Upper lobe of right lung (tissue), 1 donor: ENCODE results near the gene ABCG8. TPM values are rescaled to one million over a fixed set of nuclear protein-coding genes. Genes with fewer than 3 reads are reported as not detected.
A peak's percentile ranks its signal among the peaks of the same experiment; 100 is the strongest.

Source experiments
- ATAC-seq: fragments of 200-7000 bp; cut with Tn5 transposase; one replicate; pipeline ENCODE4 v1.9.1; 2020; ENCODE audit warnings: mild to moderate bottlenecking, moderate library complexity
- DNase-seq: peaks from one replicate; pipeline ENCODE4 v3.0.0-alpha.2; 2020
- H3K27ac ChIP-seq: fragments of 200-600 bp; one replicate; pipeline ENCODE4 v1.8.0; 2022
- H3K27me3 ChIP-seq: fragments of 200-600 bp; one replicate; pipeline ENCODE4 v1.8.0; 2022; ENCODE audit warnings: mild to moderate bottlenecking
- H3K36me3 ChIP-seq: fragments of 200-600 bp; one replicate; pipeline ENCODE4 v1.8.0; 2022
- H3K4me1 ChIP-seq: fragments of 200-600 bp; one replicate; pipeline ENCODE4 v1.8.0; 2022
- H3K4me3 ChIP-seq: fragments of 200-600 bp; one replicate; pipeline ENCODE4 v1.8.0; 2022; ENCODE audit warnings: mild to moderate bottlenecking
- H3K9me3 ChIP-seq: fragments of 200-600 bp; one replicate; pipeline ENCODE4 v1.8.0; 2022
- intact Hi-C: fragments of 100-400 bp; cut with DNase I; formaldehyde crosslinking; loops from one replicate; pipeline ENCODE4 v1.11.0; 2022
- total RNA-seq: library from RNA; stranded (reverse); fragmentation: NEBNext Ultra II Directional; extraction: Animal tissue kit (Norgen Biotek cat#: 25700); gene quantifications from one replicate; pipeline ENCODE4 v1.2.1, GENCODE V29; 2021
- TF ChIP-seq, protein P1 (sequence below): fragments of 200-600 bp; IDR thresholded peaks from one replicate; pipeline ENCODE4 v1.8.0; 2022; ENCODE audit warnings: antibody characterized with exemption
- donor health status: DM: no; HTN: yes; CAD: no; lungs with severe emphysema.

The ABCG8 gene
- total RNA-seq, 1 donor from 2014 or later, result not detected

DNA sequence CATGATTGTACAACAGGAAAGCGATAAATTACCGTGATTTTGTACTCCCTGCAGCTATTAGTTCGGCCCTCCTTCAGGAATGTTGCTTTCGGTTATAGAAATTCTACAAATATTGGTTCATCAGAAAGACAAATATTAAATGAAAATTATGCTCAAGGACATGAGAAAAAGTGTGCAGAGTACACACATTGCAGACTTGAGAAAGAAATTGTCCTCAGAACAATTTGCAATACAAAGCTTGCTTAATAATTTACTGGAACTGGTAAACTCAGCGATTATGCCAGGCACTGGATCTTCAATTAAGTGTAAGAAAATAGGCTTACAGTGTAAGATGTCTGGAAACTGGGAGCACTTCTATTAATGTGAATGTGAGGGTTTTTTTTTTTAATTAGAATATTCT, 45.9 kb downstream of the ABCG8 start:
- H3K4me3 ChIP-seq, result no peak overlapping the region
- TF ChIP-seq, protein P1, sequence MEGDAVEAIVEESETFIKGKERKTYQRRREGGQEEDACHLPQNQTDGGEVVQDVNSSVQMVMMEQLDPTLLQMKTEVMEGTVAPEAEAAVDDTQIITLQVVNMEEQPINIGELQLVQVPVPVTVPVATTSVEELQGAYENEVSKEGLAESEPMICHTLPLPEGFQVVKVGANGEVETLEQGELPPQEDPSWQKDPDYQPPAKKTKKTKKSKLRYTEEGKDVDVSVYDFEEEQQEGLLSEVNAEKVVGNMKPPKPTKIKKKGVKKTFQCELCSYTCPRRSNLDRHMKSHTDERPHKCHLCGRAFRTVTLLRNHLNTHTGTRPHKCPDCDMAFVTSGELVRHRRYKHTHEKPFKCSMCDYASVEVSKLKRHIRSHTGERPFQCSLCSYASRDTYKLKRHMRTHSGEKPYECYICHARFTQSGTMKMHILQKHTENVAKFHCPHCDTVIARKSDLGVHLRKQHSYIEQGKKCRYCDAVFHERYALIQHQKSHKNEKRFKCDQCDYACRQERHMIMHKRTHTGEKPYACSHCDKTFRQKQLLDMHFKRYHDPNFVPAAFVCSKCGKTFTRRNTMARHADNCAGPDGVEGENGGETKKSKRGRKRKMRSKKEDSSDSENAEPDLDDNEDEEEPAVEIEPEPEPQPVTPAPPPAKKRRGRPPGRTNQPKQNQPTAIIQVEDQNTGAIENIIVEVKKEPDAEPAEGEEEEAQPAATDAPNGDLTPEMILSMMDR, result no peak
- H3K27ac ChIP-seq, result no peak overlapping the region
- peaks cover 26% of the 10 kb centered on the region for H3K36me3 ChIP-seq
- H3K27me3 ChIP-seq, result no peaks in the 10 kb centered on the region
- peaks cover 16% of the 10 kb centered on the region for H3K4me1 ChIP-seq
- DNase-seq (no peak), ATAC-seq (no peak)
- H3K9me3 ChIP-seq, result no peaks in the 10 kb centered on the region
- intact Hi-C loops, result no loop called here

DNA sequence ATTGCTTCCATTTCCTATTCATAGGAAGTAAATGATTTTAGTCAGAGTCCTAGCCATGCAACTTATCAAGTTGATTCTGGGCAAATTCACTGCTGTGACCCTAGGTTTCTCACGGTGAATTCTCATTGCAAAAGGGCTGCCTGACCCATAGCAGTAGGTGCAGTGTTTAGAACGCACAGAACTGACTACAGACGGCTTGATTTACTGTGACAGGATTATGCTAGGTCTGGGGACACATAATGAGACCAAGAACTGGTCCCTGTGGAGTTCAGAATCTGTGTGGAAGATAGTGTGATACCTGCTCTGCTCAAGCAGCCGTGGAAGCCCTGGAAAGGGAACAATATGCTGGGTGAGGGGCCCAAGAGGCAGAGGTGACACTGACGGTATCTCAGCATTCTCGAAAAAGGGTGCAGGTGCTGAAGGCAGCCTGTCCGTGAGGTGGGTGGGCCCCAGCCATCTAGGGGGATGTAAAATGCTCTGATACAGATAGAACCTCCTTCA, 46.4 kb downstream of the ABCG8 start:
- TF ChIP-seq, protein P1, result no peak
- H3K27ac ChIP-seq, result no peak overlapping the region
- no peak for DNase-seq
- H3K4me1 ChIP-seq, result peaks cover 16% of the 10 kb centered on the region
- no peaks in the 10 kb centered on the region for H3K9me3 ChIP-seq
- intact Hi-C loops, result no loop called here
- no peaks in the 10 kb centered on the region for H3K27me3 ChIP-seq
- H3K4me3 ChIP-seq, result no peak overlapping the region
- H3K36me3 ChIP-seq, result peaks cover 28% of the 10 kb centered on the region
- no peak for ATAC-seq

DNA sequence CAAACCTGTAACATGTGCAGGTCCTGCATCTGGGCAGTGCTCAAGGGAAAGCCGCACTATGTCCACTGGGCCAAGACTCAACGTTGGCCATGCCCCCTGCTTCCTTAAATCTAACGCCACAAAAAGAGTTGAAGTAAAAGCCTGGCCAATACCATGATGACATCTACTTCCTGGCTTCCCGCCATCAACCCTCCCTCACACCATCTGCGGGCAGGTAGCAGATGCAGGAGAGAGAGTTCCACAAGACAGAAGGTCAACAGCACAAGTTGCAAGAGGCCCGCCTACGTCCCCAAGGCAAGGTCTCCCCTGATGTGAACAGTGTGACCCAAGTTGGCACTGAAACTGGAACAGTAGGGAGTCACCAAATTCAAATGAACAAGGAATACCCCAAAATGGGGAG, 48.4 kb downstream of the ABCG8 start:
- H3K27ac ChIP-seq, result no peak overlapping the region
- no peaks in the 10 kb centered on the region for H3K9me3 ChIP-seq
- TF ChIP-seq, protein P1, result no peak
- peaks cover 7% of the 10 kb centered on the region for H3K4me1 ChIP-seq
- no peak overlapping the region for H3K4me3 ChIP-seq
- H3K36me3 ChIP-seq, result peaks cover 35% of the 10 kb centered on the region
- H3K27me3 ChIP-seq, result no peaks in the 10 kb centered on the region
- DNase-seq (no peak), ATAC-seq (no peak)
- intact Hi-C loops, result no loop called here

DNA sequence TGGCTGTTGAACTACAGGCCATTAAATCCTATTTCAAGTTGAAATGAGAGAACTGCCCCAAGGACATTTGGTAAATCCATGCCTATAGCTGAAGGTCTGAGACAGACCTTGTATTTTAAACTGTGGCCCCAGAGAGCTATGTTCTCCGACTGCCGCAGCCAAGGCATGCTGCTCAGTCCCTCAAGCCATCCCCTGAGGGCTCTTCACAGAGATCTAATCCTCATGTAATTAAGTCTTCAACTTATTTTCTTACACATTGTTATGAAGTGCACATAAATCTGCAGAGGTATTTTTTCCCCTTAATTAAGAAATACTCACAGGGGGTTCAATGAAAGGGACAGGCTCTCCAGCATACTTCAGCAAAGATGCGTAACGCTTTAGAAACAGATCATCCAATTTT, 50.6 kb downstream of the ABCG8 start:
- Histone ChIP-seq H3K4me1 (no peaks in the 10 kb centered on the region), H3K27me3 (no peaks in the 10 kb centered on the region), H3K36me3 (peaks cover 57% of the 10 kb centered on the region), H3K27ac (no peak overlapping the region), H3K9me3 (no peaks in the 10 kb centered on the region), H3K4me3 (no peak overlapping the region)
- intact Hi-C loops, result no loop called here
- no peak for ATAC-seq
- TF ChIP-seq, protein P1, result no peak
- DNase-seq, result no peak

DNA sequence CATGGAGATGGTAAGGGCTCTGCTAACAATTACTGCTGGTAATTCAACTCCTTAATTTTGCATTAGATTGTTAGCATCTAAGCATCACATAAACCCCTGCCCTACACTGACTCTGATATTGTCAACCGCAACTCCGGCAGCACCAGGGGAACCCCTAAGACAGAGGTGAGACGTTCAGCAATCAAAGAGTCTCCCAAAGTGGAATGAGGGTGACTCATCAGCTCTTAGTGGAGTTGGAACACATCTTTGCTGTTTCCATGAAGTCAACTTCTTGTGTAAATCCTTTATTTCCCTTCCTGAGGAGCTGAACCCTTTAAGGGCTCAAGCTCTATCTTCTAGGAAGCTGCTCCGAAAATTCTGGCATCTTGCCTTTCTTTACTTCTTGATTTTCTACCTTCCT, 52.1 kb downstream of the ABCG8 start:
- ATAC-seq, result peak; percentile 64
- TF ChIP-seq, protein P1, result no peak
- intact Hi-C loops, result no loop called here
- Histone ChIP-seq H3K27ac (no peak overlapping the region), H3K9me3 (no peaks in the 10 kb centered on the region), H3K36me3 (peaks cover 71% of the 10 kb centered on the region), H3K27me3 (no peaks in the 10 kb centered on the region), H3K4me1 (no peaks in the 10 kb centered on the region), H3K4me3 (no peak overlapping the region)
- no peak for DNase-seq

DNA sequence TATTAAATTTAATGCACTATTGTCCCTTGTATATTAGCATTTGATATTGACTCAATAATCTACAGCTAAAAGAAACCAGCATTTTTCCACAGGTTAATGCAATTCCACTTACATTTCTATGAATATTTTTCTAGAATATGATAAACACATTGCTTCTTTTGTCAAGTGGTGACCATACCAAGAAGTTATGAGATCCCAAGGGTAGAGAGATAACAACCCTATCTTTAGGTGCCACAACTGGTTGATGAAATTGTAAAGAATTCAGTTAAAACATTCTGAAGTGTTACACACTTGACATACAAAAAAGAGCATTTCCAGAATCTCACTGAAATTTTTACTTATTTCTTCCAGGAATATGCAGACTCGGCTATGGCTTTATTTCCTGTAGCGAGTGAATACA, 56.0 kb downstream of the ABCG8 start:
- ATAC-seq (no peak), DNase-seq (no peak)
- H3K36me3 ChIP-seq, result peaks cover 69% of the 10 kb centered on the region
- H3K27me3 ChIP-seq, result no peaks in the 10 kb centered on the region
- TF ChIP-seq, protein P1, result no peak
- H3K4me1 ChIP-seq, result no peaks in the 10 kb centered on the region
- H3K9me3 ChIP-seq, result no peaks in the 10 kb centered on the region
- H3K4me3 ChIP-seq, result no peak overlapping the region
- intact Hi-C loops, result no loop called here
- H3K27ac ChIP-seq, result no peak overlapping the region
